Measurements from ENCODE around the gene RHBDL3. TPM values are rescaled to one million over a fixed set of nuclear protein-coding genes. Genes with fewer than 3 reads are reported as not detected.
A peak's percentile ranks its signal among the peaks of the same experiment; 100 is the strongest.
"Not testable (repeated sequence)": the region's sequence is repeated elsewhere in the genome, so short reads cannot be mapped to it uniquely, and the experiment has no call there.

The RHBDL3 gene
- total RNA-seq, 1 donor from 2014 or later: 0.41 TPM

- Histone ChIP-seq H3K4me3 (peak within 1 kb of the TSS; percentile 83), H3K27ac (peak within 1 kb of the TSS; percentile 98), H3K36me3 (peaks cover 21% of the 10 kb centered on the region), H3K4me1 (peaks cover 31% of the 10 kb centered on the region), H3K27me3 (no peaks in the 10 kb centered on the region), H3K9me3 (no peaks in the 10 kb centered on the region)
- no peak for TF ChIP-seq CTCF (IDR thresholded peaks at IDR 0.05)
- DNase-seq: peak; percentile 96
- ATAC-seq: peak; percentile 99
- intact Hi-C loops (cut with DNase I): no loop called here
Measured at GRCh38 chr17:32349854-32350665, 84.4 kb downstream of the RHBDL3 start, which contains the start of gene ZNF207. ZNF207 (plus strand) TSS chr17:32350157; CDS start chr17:32350286, 129 bp downstream.

- H3K27me3 ChIP-seq: no peaks in the 10 kb centered on the region
- peaks cover 28% of the 10 kb centered on the region for H3K36me3 ChIP-seq
- H3K4me3 ChIP-seq: peak overlapping the region; percentile 83
- H3K27ac ChIP-seq: peak overlapping the region; percentile 98
- intact Hi-C loops (cut with DNase I): no loop called here
- no peak for TF ChIP-seq CTCF (IDR thresholded peaks at IDR 0.05)
- ATAC-seq: peak; percentile 62
- no peaks in the 10 kb centered on the region for H3K9me3 ChIP-seq
- H3K4me1 ChIP-seq: peaks cover 39% of the 10 kb centered on the region
- no peak for DNase-seq
Measured at GRCh38 chr17:32350666-32351418, 85.2 kb downstream of the RHBDL3 start.

GRCh38 chr17:32352734-32353133, 87.1 kb downstream of the RHBDL3 start:
- peaks cover 46% of the 10 kb centered on the region for H3K36me3 ChIP-seq
- H3K27me3 ChIP-seq; intact Hi-C loops (cut with DNase I); ATAC-seq; H3K9me3 ChIP-seq; DNase-seq; H3K27ac ChIP-seq: not testable (repeated sequence)
- peaks cover 52% of the 10 kb centered on the region for H3K4me1 ChIP-seq
- H3K4me3 ChIP-seq: peak overlapping the region; percentile 83

- no peak overlapping the region for H3K27ac ChIP-seq
- peaks cover 57% of the 10 kb centered on the region for H3K4me1 ChIP-seq
- H3K36me3 ChIP-seq: peaks cover 77% of the 10 kb centered on the region
- ATAC-seq (peak; percentile 72), DNase-seq (no peak)
- intact Hi-C loops (cut with DNase I): no loop called here
- no peaks in the 10 kb centered on the region for H3K27me3 ChIP-seq
- no peaks in the 10 kb centered on the region for H3K9me3 ChIP-seq
- H3K4me3 ChIP-seq: peak overlapping the region; percentile 6
- TF ChIP-seq CTCF (IDR thresholded peaks at IDR 0.05): no peak
Measured at GRCh38 chr17:32355649-32356377, 90.2 kb downstream of the RHBDL3 start.

- Histone ChIP-seq H3K4me1 (peaks cover 57% of the 10 kb centered on the region), H3K4me3 (peak overlapping the region; percentile 6), H3K27me3 (no peaks in the 10 kb centered on the region), H3K9me3 (no peaks in the 10 kb centered on the region), H3K27ac (no peak overlapping the region), H3K36me3 (peaks cover 83% of the 10 kb centered on the region)
- intact Hi-C loops (cut with DNase I): no loop called here
- DNase-seq (no peak), ATAC-seq (no peak)
- no peak for TF ChIP-seq CTCF (IDR thresholded peaks at IDR 0.05)
Measured at GRCh38 chr17:32356378-32356743, 90.7 kb downstream of the RHBDL3 start.
